ENCODE results near the gene ZBP1.

Gene ZBP1

DNA sequence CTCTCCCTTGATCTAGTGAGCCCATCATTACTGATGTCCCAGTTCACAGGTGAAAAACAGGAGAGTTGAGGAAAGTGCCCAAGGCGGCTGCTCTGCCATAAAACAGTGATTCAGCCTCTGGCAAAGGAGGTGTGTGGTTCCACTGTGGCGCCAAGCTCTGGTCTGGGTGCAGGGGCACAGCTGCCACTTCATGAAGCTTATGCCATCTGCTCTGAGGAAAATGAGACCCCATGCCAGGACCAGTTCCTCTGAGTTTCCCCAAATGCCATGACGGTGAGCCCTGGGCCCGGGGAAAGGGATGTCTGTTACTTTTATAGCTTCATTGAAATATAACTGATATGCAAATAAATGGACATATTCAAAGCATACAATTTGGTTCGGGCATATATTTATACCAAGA, 33.7 kb upstream of the ZBP1 start:
- H3K36me3 Mint-ChIP-seq = no peaks in the 10 kb centered on the region
- H3K4me3 Mint-ChIP-seq = no peak overlapping the region
- H3K27me3 Mint-ChIP-seq = no peaks in the 10 kb centered on the region
- H3K4me1 Mint-ChIP-seq (ENCODE audit: low read depth) = peaks cover 28% of the 10 kb centered on the region
- no peak overlapping the region for H3K27ac Mint-ChIP-seq
- no peaks in the 10 kb centered on the region for H3K9me3 Mint-ChIP-seq (ENCODE audit: low read depth)

DNA sequence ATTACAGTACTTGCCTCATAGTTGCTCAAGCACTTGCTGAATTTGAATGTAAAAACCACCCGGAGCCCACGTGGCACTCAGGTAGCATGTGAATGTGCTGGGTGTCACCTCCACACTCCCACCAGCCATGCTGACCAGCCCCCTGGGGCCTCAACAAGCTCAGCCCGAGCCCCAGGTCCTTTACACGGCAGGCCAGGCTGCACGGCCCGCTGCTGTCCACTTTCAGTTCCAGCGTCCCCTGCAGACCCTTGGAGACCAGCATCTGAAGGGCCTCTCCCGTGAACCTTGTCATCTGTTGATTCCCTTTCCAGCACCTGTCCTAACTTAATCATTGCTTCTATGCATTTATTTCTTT, 33.3 kb upstream of the ZBP1 start:
- Mint-ChIP-seq H3K4me3 (no peak overlapping the region), H3K27me3 (no peaks in the 10 kb centered on the region), H3K9me3 (ENCODE audit: low read depth) (no peaks in the 10 kb centered on the region), H3K27ac (no peak overlapping the region), H3K4me1 (ENCODE audit: low read depth) (peaks cover 24% of the 10 kb centered on the region), H3K36me3 (no peaks in the 10 kb centered on the region)

DNA sequence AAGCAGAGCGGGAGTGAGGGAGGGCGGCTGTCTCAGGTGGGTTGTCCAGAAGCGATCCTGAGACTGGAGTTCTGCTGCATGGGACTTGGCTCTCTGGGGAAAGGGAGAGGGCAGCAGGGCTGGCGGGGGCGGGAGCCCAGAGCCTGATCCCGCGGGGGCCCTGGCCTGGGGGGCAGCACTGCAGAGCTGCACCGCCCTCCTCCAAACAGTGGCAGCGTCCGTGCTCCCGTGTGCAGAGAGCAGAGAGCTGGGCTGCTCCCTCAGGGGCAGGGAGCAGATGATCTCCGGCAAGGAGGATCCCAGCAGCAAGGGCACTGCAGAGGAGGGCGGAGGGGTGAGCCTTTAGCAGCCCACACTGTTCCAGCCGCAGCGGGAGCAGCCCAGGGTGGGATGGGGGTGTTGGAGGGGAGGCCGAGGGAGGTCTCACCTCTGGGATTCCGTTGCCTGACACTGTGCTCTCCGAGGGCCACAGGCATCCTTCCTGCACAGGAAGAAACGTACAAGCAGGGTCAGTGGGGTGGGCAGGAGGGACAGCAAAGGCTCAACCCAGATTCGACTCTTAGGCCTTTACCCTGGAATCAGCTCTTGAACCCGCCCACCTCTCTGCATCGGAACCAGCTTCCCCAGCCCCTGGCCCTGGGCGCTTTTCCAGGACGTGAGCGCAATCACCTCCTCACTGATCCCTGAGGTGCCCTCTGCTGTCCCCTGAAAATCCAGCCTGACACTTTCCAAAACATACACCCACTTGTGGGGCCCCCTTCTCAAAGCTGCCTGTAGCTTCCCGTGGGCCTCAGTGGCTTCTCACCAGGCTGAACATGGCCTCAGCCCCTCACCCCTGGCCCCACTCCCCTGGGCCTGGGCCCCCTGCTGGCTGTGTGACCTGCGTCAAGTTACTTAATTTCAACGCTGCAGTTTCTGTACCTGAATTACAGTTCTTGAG, 32.6 kb upstream of the ZBP1 start:
- Mint-ChIP-seq H3K27me3 (no peaks in the 10 kb centered on the region), H3K9me3 (ENCODE audit: low read depth) (no peaks in the 10 kb centered on the region), H3K4me3 (no peak overlapping the region), H3K4me1 (ENCODE audit: low read depth) (peaks cover 18% of the 10 kb centered on the region), H3K27ac (no peak overlapping the region), H3K36me3 (no peaks in the 10 kb centered on the region)

DNA sequence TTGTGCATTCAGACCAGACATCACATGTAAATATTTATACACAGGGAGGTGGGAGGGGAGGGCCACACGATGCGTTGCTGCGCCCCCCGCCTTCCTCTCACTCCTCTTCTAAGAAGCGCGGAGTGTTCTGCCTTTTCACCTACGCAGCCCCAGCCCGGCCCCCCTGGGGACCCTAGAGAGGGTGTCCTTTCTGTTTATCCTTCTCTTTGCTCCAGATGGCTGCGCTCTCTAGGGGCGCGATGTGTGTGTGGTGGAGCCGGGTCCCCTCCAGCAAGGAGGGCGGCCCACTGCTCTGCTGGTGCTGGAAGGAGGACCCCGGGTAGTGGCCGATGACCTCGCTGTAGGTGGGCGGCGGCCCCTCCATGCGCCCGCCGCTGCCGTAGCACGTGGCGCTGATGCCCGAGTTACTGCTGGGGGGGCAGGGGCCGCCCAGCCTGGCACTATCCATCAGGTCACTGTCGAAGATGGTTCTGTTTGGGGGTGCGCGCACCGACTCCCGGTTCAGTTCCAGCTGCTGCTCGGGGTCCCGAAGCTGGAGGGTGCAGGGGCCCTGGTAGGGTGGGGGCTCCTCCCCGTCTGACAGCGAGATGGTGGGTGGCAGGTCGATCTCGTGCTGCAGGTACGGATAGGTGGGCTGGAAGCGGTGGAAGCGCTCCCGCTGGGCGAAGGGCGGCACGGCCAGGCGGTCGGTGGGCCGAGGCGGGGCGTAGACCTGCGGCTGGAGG, 31.8 kb upstream of the ZBP1 start:
- H3K27me3 Mint-ChIP-seq = no peaks in the 10 kb centered on the region
- H3K9me3 Mint-ChIP-seq (ENCODE audit: low read depth) = no peaks in the 10 kb centered on the region
- no peak overlapping the region for H3K4me3 Mint-ChIP-seq
- H3K4me1 Mint-ChIP-seq (ENCODE audit: low read depth) = peaks cover 10% of the 10 kb centered on the region
- no peaks in the 10 kb centered on the region for H3K36me3 Mint-ChIP-seq
- H3K27ac Mint-ChIP-seq = no peak overlapping the region

DNA sequence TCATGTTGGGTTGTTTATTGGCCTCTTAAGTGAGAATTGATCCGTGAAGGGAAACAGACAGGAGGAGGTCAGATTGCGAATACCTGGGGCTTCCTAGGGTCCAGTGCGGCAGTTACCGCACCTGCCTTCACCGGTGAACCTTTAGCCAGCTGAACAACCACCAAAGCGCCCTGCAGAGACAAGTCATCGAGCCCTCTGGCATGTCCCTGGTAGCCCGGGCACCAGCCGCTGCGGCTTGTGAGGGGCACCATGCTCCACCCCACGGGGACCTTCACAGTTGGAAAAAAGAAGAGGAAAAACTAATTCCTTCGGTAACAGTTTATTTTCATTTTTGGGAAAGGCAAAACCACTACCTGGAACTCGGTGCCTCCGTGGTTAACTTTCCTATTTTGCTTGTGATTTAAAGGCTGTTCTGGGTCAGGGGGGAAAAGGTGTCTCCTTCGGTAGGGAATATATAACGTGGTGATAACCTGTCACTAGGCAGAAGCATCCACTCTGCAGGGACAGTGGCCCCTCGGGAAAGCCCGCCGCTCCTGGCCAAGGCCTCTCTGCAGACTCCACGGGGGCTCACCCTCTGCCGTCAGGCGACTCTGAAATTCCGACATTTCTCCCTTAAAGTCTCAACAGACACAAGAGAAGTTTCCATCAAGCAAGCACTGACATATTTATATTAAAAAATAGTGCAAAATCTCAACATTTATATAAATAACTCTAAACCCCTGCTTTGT, 30.7 kb upstream of the ZBP1 start:
- Mint-ChIP-seq H3K4me1 (ENCODE audit: low read depth) (peaks cover 8% of the 10 kb centered on the region), H3K27me3 (no peaks in the 10 kb centered on the region), H3K27ac (no peak overlapping the region)

DNA sequence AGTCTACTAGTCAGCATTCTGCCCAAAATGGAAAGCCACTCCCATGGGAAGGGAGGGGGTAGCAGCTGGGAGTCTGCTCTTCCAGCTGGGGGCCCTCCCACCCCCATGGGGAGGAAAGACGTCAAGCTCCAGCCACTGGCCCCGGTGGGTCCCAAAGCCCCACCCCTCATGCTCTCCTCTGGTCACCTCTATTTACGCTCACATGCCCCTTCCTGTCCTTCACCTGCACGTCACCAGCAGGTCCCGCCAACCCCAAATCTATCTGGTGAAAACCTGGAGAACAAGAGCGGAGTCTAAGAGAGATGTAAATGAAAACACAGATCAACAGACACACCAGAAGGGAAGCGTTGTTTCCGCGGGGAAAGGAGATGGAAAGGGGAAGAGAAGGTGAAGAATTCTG, 30.0 kb upstream of the ZBP1 start:
- Mint-ChIP-seq H3K4me1 (ENCODE audit: low read depth) (peaks cover 6% of the 10 kb centered on the region), H3K4me3 (no peak overlapping the region), H3K27me3 (no peaks in the 10 kb centered on the region), H3K27ac (no peak overlapping the region), H3K36me3 (no peaks in the 10 kb centered on the region), H3K9me3 (ENCODE audit: low read depth) (no peaks in the 10 kb centered on the region)

More for the DNA sequence above, 30.7 kb upstream of the ZBP1 start:
- Mint-ChIP-seq H3K4me3 (no peak overlapping the region), H3K9me3 (ENCODE audit: low read depth) (no peaks in the 10 kb centered on the region), H3K36me3 (no peaks in the 10 kb centered on the region)

DNA sequence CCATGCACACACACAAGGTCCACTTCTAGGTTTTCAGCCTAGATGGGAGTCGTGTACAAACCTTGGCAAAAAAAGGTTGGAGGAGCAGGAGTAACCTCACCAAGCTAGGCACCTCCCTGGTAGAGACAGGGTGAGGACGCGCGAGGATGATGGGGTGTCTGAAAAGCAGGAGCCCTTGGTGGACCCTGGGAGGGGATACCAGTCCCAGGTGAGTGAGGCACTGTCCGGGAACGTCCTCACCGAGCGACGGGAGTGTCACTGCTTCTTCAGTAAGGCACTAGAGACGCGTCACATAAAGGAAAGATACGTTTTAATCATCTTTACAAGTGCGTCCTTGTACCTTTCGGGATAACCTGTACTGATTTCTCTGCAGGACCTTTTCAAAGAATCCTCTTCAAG, 29.4 kb upstream of the ZBP1 start:
- Mint-ChIP-seq H3K4me3 (no peak overlapping the region), H3K9me3 (ENCODE audit: low read depth) (no peaks in the 10 kb centered on the region), H3K4me1 (ENCODE audit: low read depth) (peaks cover 6% of the 10 kb centered on the region), H3K27me3 (no peaks in the 10 kb centered on the region), H3K27ac (no peak overlapping the region), H3K36me3 (peaks cover under 1% of the 10 kb centered on the region)

DNA sequence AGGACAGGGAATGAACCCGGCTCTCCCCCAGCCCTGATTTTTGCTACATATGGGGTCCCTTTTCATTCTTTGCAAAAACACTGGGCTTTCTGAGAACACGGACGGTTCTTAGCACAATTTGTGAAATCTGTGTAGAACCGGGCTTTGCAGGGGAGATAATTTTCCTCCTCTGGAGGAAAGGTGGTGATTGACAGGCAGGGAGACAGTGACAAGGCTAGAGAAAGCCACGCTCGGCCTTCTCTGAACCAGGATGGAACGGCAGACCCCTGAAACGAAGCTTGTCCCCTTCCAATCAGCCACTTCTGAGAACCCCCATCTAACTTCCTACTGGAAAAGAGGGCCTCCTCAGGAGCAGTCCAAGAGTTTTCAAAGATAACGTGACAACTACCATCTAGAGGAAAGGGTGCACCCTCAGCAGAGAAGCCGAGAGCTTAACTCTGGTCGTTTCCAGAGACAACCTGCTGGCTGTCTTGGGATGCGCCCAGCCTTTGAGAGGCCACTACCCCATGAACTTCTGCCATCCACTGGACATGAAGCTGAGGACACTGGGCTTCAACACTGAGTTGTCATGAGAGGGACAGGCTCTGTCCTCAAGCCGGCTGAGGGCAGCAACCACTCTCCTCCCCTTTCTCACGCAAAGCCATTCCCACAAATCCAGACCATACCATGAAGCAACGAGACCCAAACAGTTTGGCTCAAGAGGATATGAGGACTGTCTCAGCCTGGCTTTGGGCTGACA, 28.8 kb upstream of the ZBP1 start:
- Mint-ChIP-seq H3K4me1 (ENCODE audit: low read depth) (peaks cover under 1% of the 10 kb centered on the region), H3K27me3 (no peaks in the 10 kb centered on the region), H3K36me3 (peaks cover 4% of the 10 kb centered on the region), H3K4me3 (no peak overlapping the region), H3K9me3 (ENCODE audit: low read depth) (peaks cover 2% of the 10 kb centered on the region), H3K27ac (no peak overlapping the region)

GRCh38 chr20:57647933-57648785, 27.9 kb upstream of the ZBP1 start:
- Mint-ChIP-seq H3K27ac (no peak overlapping the region), H3K27me3 (no peaks in the 10 kb centered on the region), H3K4me3 (no peak overlapping the region), H3K9me3 (ENCODE audit: low read depth) (peaks cover 7% of the 10 kb centered on the region), H3K4me1 (ENCODE audit: low read depth) (no peaks in the 10 kb centered on the region), H3K36me3 (peaks cover 6% of the 10 kb centered on the region)

- no peaks in the 10 kb centered on the region for H3K4me1 Mint-ChIP-seq (ENCODE audit: low read depth)
Observed at GRCh38 chr20:57647006-57647932, 27.0 kb upstream of the ZBP1 start.

GRCh38 chr20:57638895-57639236, 18.6 kb upstream of the ZBP1 start:
- Mint-ChIP-seq H3K36me3 (peaks cover 25% of the 10 kb centered on the region), H3K27me3 (no peaks in the 10 kb centered on the region), H3K4me1 (ENCODE audit: low read depth) (peaks cover 12% of the 10 kb centered on the region), H3K4me3 (no peak overlapping the region), H3K27ac (no peak overlapping the region), H3K9me3 (ENCODE audit: low read depth) (peaks cover 32% of the 10 kb centered on the region)

More at GRCh38 chr20:57647006-57647932, 27.0 kb upstream of the ZBP1 start:
- peaks cover 6% of the 10 kb centered on the region for H3K36me3 Mint-ChIP-seq
- H3K27me3 Mint-ChIP-seq = no peaks in the 10 kb centered on the region
- H3K9me3 Mint-ChIP-seq (ENCODE audit: low read depth) = peaks cover 11% of the 10 kb centered on the region
- no peak overlapping the region for H3K4me3 Mint-ChIP-seq
- no peak overlapping the region for H3K27ac Mint-ChIP-seq

- H3K27ac Mint-ChIP-seq = no peak overlapping the region
- H3K4me1 Mint-ChIP-seq (ENCODE audit: low read depth) = peaks cover 16% of the 10 kb centered on the region
- H3K36me3 Mint-ChIP-seq = peaks cover 26% of the 10 kb centered on the region
- peaks cover 31% of the 10 kb centered on the region for H3K9me3 Mint-ChIP-seq (ENCODE audit: low read depth)
- no peaks in the 10 kb centered on the region for H3K27me3 Mint-ChIP-seq
- H3K4me3 Mint-ChIP-seq = no peak overlapping the region
Observed at GRCh38 chr20:57638173-57638894, 18.1 kb upstream of the ZBP1 start.

All from activated naive CD8-positive, alpha-beta T cell (primary cell).